TTC549 (cell line): ENCODE results near the gene GPS1.

Experiments
- FAIRE-seq: peaks from 2 replicates; lab custom pipeline; 2012; peaks lifted over from hg19 to GRCh38; lab: Jason Lieb, UNC

Gene GPS1

DNA sequence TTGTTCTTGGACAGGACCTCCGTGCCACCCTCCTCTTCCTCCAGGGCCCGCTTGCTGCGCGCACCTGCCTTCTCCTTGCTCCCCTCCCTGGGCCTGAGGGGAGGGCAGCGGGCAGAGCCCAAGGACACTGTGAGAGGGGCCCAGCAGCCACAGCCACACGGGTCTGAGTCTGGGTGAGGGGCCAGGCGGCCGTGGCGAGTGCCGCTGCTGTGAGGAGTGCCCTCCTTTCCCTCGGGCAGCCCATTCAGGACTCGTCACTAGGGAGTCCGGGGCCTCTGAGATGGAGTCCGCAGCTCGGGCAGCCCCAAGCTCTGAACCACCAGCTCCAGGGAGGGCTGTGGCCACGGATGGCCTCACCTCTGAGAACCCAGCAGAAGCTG lies 8.3 kb downstream of the GPS1 start:
- no peak for FAIRE-seq

DNA sequence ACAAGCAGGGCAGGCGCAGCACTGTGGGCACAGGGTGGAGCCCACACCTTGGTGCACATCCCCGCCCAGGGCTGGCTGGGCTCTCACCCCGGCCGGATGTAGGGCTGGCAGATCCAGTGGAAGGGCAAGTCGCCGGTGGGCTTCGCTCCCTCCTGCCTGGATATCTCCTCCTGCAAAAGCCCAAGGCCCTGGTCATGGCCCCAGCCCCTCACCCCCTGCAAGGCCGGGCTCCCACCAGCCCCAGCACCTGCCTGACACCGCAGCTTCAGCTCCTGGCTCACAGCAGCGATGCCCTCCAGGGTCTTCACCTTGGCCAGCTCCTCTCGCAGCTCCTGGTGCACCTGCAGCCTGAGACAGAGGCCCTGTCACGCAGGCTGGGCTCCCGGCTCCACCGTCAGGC lies 8.9 kb downstream of the GPS1 start:
- FAIRE-seq = no peak

DNA sequence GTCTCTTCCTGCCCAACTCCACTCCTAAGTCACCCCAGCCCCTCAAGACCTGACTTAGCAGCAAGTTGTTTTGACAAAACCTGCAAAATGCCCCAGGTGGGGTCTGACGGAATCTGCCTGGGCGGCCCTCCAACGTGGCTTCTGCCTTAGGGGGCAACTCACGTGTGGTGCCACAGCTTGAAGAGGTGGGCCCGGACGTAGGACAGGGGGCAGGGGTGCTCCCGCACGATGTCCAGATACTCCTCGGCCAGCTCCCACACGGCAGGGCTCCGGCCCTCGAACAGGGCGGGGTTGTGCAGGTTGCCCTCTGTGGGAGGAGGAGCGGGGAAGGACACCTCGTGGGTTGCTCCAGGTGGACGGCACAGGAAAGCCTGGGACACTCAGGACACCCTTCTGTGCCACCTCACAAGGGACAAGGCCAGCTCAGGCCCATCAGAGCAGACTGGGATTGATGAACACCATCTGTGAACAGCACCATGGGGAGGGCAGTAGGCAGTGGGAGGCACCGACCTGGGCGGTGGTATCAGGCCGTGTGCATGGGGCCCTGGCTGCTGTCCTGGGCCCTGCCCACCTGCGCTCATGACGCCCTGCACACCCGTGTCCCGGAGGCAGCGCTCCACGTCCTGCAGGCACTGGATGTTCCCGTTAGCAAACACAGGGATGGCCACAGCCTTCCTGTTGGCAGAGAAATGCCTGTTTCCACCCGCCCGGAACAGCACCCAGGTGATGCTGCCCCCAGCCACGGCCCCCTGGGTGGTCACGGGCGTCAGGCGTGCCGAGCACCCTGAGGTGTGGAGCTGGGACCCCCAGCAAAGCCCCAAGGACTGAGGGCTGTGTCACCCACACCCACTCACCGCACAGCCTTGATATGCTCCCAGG lies 9.6 kb downstream of the GPS1 start:
- no peak for FAIRE-seq

DNA sequence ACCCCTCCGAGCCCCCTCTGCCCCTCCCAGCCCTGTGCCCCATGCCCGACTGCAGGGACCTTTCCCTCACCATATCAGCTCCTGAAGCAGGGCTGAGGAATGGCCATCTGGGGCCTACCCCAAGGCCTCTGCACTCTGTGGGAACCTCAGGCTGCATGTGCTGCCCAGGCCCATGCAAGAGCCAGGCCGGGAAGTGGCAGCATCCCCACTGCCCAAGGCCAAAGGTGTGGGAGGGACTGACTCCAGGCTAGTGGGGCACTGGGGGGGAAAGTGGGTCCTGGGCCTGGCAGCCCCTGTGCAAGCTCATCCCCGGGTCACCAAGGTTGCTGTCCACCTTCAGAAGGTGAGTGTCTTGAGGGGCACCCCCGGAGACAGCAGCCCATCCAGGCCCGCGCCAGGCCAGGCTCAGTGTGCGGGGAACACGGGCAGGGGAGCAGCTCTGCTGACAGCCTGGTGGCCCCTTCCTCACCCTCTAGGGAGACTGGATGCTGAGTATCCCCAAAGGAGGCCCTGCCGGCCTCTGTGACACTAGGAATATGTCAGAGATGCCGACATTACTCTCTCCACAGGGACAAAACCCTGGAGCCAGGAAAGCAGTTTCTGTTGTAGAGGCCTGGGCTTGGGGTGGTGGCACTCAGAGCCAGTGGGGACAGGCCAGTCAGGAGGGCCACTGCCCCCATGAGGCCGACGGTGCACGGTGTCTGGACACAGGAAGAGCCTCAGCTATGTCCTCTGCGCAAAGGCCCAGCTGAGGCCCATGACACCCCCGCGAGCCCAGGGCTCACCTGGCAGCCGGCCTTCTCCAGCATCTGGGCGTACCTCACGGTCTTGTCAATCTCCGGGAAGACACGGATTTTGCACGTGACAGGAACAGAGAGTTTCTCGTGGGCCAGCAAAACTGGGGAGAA lies 10.6 kb downstream of the GPS1 start:
- no peak for FAIRE-seq

DNA sequence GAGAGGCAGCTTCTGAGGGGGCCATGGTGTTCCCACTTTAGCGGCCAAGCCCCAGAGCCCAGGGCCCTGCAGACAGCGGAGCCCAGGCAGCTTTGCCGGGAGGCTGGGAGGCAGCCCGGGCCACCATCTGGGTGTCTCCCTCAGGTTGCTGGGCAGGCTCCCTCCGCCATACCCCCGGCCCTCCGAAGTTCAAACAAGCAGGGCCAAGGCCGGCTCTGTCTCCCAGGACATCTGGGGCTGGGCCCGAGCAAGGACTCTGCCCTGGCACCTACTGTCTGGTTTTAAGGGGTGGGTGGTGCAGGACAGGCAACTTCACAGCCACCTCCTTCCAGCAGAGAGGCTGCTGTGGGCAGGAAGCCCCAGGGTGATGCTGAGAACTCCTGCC lies 11.3 kb downstream of the GPS1 start:
- no peak for FAIRE-seq

DNA sequence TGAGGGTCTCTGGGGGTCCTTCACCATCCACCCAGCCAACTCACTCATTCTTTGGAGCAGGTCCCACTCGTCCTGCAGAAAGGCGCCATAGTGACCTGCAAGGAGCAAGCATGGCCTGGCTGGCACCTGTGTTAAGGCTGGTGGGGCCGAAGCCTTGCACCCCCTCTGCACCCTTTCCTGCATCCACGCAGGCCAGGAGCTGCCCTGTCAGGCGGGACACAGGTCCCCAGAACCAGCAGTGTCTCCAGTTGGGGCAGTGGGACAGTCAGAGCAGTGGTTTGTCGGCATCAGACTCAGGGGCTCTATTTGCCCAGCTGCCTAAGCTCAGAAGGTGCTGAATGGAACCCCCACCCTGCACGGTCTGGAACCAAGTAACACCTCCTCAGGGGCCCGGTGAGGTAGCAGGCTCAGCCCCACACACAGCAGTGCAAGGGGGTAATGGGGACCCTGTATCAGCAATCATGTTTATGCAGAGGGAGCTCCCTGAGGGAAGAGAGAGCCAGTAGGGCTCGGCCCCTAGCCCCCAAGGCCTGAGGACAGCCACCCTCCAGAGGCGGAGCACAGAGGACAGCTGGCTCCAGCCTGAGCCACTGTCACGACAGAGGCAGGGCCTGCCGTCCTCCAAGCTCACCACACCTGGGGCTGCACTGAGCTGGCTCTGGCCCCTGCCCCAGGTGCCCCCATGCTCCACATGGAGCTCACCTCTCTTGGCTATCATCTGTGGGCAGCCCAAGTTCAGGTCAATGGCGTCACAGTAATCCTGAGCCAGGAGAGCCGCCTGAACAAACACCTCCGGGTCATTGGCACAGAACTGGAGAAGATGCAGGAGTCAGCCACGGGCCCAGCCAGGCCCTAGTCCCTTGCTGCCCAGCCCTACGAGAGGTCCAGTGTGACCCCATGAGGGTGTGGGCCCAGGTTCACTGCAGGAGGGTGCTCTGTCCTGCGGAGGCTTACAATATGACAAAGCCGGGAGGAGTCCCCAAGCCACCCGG lies 12.0 kb downstream of the GPS1 start:
- FAIRE-seq = no peak

DNA sequence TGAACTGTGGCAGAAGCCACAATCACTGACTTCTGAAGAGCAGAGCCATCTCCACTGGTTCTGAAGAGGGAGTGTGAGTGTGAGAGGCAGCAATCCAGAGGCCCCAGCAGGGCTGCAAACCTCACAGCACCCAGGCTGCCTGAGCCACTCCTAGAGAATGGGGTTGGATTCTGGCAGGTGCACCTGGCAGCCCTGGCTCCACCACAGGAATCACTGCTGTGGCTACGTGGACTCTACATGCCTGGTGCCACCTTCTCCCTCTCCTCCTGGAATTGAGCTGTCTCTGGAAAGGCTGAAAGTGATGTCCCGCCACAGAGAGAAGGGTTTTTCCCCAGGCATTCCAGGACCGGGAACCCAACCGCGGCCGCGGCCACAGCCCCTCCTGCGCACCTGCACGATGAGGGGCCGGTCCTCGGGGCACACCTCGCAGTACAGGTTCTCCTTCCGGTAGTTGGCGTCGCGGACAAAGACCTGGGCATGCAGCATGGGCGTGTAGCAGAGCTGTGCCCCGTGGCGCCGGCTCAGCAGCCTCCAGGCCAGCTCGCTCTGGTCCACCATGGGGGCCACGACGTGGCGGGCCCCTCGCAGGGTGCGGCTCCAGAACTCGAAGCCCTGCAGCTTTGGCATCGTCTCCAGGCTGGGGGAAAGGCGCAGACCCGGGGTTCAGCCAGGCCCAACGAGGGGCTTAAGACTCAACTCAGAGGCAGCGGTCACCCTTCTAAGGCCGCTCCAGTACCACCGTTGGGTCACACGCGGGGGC lies 12.9 kb downstream of the GPS1 start:
- FAIRE-seq = no peak

DNA sequence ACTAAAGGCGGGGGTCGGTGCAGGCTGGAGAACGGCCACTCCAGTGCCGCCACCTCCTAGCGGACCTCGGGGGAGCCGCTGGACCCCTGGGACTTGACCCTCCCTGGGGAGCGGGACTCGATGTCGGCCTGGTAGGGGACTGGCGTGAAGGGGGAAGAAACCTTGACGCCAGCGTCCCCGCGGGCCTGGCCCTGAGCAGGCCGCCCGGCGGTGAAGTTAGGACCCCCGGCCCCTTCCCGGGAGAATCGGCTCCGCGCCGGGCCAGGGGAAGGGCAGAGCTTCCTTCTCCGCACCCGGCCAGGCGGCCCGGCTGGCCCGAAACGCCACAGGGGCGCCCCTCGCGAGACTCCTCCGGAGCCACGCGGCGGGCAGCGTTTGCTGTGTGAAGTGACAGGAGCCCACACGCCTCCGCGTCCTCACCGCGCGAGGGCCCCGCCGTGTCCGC lies 13.5 kb downstream of the GPS1 start:
- no peak for FAIRE-seq

DNA sequence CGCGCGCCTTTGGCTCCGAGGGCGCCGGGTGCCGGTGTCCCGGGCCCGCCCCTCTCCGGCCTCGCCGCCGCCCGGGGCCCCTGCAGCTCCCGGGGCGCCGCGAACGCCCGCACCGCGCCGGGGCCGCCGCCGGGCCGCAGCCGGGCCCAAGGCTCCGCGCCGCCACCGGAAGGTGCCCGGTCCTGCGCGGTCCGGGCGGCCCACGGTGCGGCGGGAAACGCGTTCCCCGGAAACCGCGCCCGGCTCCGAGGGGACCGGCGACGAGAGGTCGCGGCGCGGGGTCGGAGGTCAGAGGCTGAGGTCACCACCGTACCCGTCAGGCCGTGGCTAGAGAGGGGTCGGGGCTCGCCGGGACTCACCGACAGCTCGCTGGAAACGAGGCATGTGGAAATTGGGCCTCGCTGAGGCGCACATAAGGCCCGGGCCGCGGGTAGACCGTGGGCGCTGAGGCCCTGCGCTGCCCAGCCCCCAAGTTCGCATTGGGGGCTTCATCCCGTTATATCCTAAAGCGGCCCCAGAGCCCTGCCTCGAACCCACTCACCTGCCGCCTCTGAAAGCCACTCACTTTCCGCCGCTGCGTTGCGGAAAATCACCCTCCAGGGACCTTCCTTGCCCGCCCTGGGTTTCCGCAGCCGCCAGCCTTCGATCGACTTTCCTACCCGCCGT lies 14.1 kb downstream of the GPS1 start, which contains the start of gene DUS1L:
Gene DUS1L, minus strand, starts transcription at position 167 of the 666 bp plus-strand sequence. CDS start 745 bp downstream, outside the sequence.
- FAIRE-seq = no peak

DNA sequence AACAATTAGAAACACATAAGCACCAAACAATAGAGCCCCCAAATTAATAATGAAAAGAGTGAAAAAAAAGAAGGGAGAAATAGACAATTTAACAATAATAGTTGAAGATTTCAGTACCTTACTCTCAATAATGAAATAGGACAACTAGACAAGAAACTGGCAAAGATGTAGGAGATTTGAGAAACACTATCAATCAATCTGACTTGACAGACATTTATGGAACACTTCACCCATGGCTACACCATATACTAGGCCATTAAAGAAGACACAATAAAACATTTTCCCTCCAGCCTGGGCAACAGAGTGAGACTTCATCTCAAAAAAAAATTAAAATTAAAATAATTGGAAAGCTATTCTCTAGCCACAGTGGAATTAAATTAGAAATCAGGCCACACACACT lies 18.9 kb downstream of the GPS1 start:
- FAIRE-seq = no peak

DNA sequence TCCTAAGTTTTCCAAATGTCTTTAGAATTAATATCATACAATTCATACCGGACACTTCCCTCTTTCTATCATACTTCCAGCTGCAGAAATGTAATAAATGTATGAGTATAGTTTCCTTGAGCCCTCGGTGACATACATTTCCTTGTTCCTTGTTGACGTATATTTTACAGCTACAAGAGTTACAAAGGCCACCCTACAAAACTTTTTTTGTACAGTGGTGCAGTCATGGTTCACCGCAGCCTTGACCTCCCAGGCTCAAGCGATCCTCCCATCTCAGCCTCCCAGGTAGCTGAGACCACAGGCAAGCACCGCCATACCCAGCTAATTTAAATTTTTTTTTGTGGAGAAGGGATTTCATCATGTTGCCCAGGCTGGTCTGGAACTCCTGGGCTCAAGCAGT lies 21.1 kb downstream of the GPS1 start:
- no peak for FAIRE-seq

DNA sequence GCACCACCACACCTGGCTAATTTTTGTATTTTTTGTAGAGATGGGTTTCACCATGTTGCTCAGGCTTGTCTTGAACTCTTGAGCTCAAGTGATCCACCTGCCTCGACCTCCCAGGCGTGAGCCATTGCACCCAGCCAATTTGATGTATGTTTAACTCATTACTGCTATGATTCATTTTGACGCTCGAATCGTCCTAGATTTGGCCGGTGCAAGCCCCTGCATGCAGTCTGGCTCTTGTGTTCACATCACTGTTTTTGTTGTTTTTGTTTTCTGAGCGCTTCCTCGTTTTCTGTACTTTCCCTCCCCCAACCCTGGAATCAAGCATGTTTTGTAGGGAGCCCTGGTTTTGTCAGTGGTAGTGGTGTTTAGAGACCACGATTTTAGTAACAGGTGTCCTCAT lies 21.7 kb downstream of the GPS1 start:
- no peak for FAIRE-seq

DNA sequence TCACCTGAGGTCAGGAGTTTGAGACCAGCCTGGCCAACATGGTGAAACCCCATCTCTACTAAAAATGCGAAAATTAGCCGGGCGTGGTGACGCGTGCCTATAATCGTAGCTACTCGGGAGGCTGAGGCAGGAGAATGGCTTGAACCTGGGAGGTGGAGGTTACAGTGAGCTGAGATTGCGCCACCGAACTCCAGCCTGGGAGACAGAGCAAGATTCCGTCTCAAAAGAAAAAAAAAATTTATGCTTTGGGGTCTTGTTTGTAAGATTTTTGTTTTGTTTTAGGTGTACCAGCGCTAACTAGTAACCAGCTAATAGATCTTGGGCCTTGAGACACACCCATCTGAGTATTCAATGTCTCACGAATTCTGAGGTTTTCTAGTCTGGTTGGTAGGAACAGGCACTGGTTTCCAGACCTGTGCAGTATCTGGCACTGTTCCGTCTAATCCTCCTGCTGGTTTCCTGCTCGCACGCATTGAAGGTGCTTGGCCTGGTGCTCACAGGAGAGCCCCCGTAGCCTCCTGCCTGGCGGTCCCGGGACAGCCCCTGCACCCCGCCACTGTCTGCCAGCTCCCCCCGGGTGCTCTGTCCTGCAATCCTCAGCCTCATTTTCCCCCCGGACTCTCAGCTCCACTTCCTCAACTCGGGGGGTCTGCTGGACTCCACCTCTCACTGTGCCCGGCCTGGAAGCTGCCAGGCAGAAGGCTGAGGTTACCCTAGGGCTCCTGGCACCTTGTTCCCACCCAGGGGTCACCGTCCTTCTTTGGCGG lies 24.5 kb downstream of the GPS1 start:
- no peak for FAIRE-seq

DNA sequence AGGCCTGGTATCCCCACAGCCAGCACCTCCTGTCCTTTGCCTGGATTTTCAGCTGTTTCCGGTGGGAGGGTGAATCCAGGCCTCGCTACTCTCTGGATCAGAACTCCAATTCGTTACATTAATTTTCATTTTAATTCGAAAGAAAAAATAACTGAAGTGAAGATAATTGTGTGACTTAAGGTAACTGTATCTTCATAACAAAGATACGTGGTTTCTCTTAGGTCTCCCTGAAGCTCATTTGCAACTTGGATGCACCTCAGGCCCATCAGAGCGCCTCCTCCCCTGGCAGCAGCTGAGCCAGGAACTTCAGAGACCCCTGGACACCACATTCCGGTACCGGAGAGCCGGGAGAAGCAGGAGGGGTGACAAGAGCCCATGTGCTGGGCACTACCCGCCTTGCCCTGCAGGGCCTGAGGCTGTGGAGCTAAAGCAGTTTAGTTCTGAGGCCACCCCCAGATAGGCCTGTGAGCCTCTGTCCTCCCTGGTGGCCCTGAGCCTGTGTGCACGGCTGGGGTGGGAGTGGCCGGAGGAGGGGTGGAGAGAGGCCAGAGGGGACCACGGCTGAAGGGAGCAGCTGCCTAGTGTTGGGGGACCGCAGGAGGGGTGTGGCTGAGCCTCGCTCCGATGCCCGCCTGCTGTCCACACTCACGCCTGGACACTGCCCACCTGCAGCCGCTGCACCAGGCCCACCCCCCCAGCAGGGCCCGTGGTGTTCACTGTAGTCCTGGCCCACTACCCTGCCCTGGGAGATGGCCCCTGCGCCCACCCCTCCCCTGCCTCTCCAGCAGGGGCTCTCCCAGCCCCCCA lies 25.3 kb downstream of the GPS1 start:
- FAIRE-seq = no peak

DNA sequence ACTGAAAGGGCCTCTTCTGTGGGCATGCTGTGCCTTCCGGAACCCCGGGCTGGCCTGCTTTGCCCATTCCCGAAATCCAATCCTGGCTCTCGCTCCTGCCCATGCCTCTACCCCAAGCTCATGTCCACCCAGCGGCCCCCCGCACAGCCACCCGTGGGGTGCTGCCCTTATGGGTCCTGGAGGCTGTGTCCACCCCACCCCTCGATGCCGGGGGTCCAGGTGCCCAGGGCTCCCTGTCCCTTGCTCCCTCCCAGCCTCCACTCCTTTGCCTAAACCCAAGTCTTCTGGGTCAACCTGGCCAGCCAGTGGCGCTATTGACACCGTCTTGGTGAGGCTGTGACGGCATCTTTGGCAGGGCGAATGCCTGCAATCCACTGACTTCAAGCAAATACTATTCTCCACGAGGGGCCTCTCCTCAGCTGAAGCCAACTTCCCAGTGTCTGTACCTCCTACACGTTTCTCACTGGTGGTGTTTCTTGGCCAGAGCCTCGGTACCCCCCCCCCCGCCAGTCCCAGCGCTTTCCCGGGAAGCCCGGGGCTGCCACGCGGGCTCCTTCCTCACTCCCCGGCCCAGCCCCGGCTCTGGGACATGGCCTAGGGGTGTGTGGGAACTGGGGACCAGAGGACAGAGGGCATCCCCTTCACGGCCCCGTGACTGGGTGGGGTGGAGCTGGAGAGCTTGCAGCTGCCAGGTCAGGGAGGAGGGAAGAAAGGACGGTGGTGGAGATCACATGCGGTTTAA lies 26.1 kb downstream of the GPS1 start:
- FAIRE-seq = no peak

DNA sequence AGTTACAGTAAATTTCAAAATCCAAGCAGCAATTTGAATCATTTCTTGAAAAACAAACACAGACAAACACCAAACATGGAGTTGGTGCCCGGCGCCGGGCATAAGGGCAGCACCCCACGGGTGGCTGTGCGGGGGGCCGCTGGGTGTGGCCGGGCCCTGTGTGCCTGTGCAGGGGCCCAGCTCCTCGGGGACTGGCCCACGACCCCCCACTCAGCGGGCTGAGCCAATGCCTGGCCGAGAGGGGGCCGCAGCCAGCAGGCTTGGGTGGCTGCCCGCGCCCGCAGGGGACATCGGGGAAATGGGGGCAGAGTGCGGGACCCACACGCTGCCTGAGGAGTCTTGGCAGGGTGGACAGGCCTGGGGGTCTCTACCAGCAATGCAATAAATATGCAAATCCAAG lies 26.7 kb downstream of the GPS1 start:
- no peak for FAIRE-seq

DNA sequence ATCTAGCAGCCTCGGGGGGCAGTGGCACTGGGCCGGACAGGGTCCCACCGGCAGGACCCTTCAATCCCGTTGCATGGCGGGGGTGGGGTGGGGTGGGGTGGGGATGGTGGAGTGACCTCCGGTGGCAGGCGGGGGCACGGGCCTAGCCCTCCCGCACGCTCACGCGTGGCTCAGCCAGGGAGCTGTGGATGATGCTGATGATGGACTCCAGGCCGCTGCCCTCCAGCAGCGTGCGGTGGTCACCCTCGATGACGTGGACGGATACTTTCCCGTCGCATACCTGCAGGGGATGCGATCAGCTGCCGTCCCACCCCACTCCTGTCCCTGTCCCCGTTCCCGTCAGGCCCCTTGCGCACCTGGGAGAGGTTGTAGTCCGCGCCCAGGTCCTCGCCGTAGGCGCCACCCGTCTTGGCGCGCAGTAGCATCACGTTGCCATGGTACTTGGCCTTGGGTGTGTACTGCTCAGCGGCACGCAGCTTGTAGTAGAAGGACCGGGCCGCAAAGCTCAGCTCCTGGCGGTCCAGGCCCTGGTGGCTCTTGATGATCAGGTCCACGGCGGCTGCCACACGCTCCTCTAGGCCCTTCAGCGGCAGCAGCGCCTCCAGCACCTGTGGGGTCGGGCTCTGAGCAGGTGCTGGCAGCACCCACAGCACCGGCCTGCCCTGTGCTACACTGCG lies 27.4 kb downstream of the GPS1 start:
- FAIRE-seq = no peak
